ENCODE measurements around the gene TNPO2. TPM values are rescaled to one million over a fixed set of nuclear protein-coding genes. Genes with fewer than 3 reads are reported as not detected.

Gene TNPO2
- total RNA-seq, 1 experiment from 2014 or later = 89.5 TPM

DNA sequence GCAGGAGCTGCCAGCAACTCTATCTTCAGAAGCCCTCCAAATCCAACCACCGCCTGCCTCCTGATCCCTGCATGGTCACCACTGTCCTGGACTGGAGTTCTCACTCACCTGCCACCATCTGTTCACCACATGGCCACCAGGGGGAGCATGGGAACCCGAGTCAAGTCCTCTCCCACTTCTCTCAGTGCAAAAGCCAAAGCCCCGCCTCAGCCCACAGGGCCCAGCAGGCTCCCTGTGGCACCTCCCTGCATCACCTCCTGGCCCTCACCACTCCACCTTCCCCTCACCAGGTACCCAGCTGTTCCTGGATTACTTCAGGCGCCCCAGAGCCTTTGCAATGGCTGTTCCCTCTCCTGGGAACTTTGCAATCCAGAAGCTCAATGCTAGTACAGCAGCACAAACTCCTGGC lies 47.3 kb downstream of the TNPO2 start:
- no peak overlapping the region for H3K4me3 Mint-ChIP-seq (ENCODE audit: unreplicated experiment)
- H3K4me1 Mint-ChIP-seq (ENCODE audit: insufficient read depth, unreplicated experiment) = peaks cover 5% of the 10 kb centered on the region
- ChIA-PET POLR2A (interaction anchor here (0.6 to 0.8 kb wide), 2 partner anchors 10 to 160 kb away, joined by 3 to 4 read pairs; partner anchors contain the start of gene MAN2B1), CTCF (interaction anchor here (0.6 to 1.7 kb wide), 11 partner anchors 9 to 812 kb away, joined by 3 to 11 read pairs (median 4); partner anchors contain the start of genes MAN2B1 and WDR83)
- BruUV-seq (replicated peaks) = no TSS peak
- peak; percentile 87 for DNase-seq (ENCODE audit: unreplicated experiment)
- H3K36me3 Mint-ChIP-seq (ENCODE audit: insufficient read depth, unreplicated experiment) = peaks cover 88% of the 10 kb centered on the region
- intact Hi-C loops (cut with micrococcal nuclease) = loop anchor here (1.0 to 2.0 kb wide), 2 partner anchors 120 to 170 kb away; no protein-coding TSS in a partner anchor
- TF ChIP-seq, protein P1, sequence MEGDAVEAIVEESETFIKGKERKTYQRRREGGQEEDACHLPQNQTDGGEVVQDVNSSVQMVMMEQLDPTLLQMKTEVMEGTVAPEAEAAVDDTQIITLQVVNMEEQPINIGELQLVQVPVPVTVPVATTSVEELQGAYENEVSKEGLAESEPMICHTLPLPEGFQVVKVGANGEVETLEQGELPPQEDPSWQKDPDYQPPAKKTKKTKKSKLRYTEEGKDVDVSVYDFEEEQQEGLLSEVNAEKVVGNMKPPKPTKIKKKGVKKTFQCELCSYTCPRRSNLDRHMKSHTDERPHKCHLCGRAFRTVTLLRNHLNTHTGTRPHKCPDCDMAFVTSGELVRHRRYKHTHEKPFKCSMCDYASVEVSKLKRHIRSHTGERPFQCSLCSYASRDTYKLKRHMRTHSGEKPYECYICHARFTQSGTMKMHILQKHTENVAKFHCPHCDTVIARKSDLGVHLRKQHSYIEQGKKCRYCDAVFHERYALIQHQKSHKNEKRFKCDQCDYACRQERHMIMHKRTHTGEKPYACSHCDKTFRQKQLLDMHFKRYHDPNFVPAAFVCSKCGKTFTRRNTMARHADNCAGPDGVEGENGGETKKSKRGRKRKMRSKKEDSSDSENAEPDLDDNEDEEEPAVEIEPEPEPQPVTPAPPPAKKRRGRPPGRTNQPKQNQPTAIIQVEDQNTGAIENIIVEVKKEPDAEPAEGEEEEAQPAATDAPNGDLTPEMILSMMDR (IDR thresholded peaks at IDR 0.05; ENCODE audit: unreplicated experiment) = peak; percentile 88
- H3K27me3 Mint-ChIP-seq (ENCODE audit: insufficient read depth, unreplicated experiment) = no peaks in the 10 kb centered on the region
- H3K27ac Mint-ChIP-seq (ENCODE audit: low read depth, unreplicated experiment) = no peak overlapping the region
- no peaks in the 10 kb centered on the region for H3K9me3 Mint-ChIP-seq (ENCODE audit: unreplicated experiment)

DNA sequence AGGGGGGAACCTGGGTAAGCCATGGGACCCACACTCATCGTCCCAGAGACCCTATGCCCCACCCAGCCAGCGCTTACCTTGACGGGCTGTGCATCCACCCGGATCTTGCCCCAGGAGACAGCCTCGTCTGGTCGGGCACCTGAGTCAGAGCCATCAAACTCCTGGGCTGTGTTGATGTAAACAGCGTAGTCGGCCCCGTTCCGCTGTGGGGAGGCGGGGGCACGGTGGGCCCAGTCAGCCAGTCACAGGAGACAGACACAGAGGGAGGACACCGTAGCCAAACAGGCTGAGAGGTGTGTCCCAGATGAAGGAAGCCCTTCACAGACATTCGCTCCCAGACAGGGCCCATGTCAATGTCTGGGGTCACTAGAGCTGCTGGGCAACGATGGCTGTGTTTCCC lies 47.8 kb downstream of the TNPO2 start:
- TF ChIP-seq, protein P1 (IDR thresholded peaks at IDR 0.05; ENCODE audit: unreplicated experiment) = no peak
- H3K27ac Mint-ChIP-seq (ENCODE audit: low read depth, unreplicated experiment) = no peak overlapping the region
- no peaks in the 10 kb centered on the region for H3K27me3 Mint-ChIP-seq (ENCODE audit: insufficient read depth, unreplicated experiment)
- CTCF ChIA-PET = interaction anchor here (0.6 to 1.7 kb wide), 9 partner anchors 10 to 811 kb away, joined by 3 to 11 read pairs (median 4); partner anchors contain the start of genes MAN2B1 and WDR83
- peaks cover 3% of the 10 kb centered on the region for H3K4me1 Mint-ChIP-seq (ENCODE audit: insufficient read depth, unreplicated experiment)
- no peak overlapping the region for H3K4me3 Mint-ChIP-seq (ENCODE audit: unreplicated experiment)
- no peak for DNase-seq (ENCODE audit: unreplicated experiment)
- no peaks in the 10 kb centered on the region for H3K9me3 Mint-ChIP-seq (ENCODE audit: unreplicated experiment)
- BruUV-seq (replicated peaks) = no TSS peak
- H3K36me3 Mint-ChIP-seq (ENCODE audit: insufficient read depth, unreplicated experiment) = peaks cover 86% of the 10 kb centered on the region
- intact Hi-C loops (cut with micrococcal nuclease) = loop anchor here (1.0 to 2.0 kb wide), 2 partner anchors 120 to 171 kb away; no protein-coding TSS in a partner anchor
- POLR2A ChIA-PET = interaction anchor here (0.8 kb wide), 1 partner anchor 10 kb away, joined by 3 read pairs; the partner anchor contains the start of gene MAN2B1

DNA sequence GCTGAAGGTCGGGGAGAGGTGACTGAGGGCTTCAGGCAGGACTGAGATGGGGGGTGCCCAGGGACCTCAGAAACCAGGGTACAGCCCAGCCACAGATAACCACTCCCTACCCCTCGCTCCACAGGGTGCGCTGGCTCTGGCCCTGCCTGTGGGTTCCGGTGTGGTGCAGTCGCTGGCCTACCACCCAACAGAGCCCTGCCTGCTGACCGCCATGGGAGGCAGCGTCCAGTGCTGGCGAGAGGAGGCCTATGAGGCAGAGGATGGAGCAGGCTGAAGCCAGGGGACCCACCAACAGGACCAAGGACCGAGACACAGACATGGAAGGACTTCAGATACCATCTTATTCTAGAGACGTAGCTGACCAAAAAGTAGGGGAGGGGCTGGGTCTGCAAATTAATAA lies 48.3 kb downstream of the TNPO2 start:
- BruUV-seq (replicated peaks) = no TSS peak

DNA sequence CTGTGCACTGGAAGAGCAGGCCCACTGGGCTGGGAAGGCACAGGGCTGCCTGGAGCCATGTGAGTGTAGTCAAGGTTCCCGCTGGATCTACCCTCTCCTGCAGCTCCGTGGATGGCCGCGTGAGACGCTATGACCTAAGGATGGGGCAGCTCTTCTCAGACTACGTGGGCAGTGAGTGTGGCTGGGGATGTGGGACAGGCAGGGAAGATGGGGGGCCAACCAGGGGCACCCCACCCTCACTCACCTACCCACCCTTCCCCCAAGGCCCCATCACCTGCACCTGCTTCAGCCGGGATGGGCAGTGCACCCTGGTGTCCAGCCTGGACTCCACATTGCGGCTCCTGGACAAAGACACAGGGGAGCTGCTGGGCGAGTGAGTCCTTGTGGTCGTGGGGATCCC lies 51.0 kb downstream of the TNPO2 start:
- TF ChIP-seq, protein P1 (IDR thresholded peaks at IDR 0.05; ENCODE audit: unreplicated experiment) = no peak
- Mint-ChIP-seq H3K36me3 (ENCODE audit: insufficient read depth, unreplicated experiment) (peaks cover 78% of the 10 kb centered on the region), H3K4me1 (ENCODE audit: insufficient read depth, unreplicated experiment) (no peaks in the 10 kb centered on the region), H3K9me3 (ENCODE audit: unreplicated experiment) (no peaks in the 10 kb centered on the region), H3K27ac (ENCODE audit: low read depth, unreplicated experiment) (no peak overlapping the region), H3K27me3 (ENCODE audit: insufficient read depth, unreplicated experiment) (no peaks in the 10 kb centered on the region), H3K4me3 (ENCODE audit: unreplicated experiment) (no peak overlapping the region)
- CTCF ChIA-PET = interaction anchor here (0.7 to 2.8 kb wide), 11 partner anchors 8 to 108 kb away, joined by 3 to 20 read pairs (median 3); partner anchors contain the start of genes DHPS and TNPO2
- BruUV-seq (replicated peaks) = no TSS peak
- DNase-seq (ENCODE audit: unreplicated experiment) = no peak
- intact Hi-C loops (cut with micrococcal nuclease) = loop anchor here (1.0 kb wide), 1 partner anchor 108 kb away; no protein-coding TSS in a partner anchor
- POLR2A ChIA-PET = interaction anchor here (1.2 to 1.6 kb wide), 3 partner anchors 9 to 859 kb away, joined by 3 to 5 read pairs (median 4); partner anchors contain the start of genes DHPS and FBXW9

More for the DNA sequence above, 48.3 kb downstream of the TNPO2 start:
- no peak overlapping the region for H3K27ac Mint-ChIP-seq (ENCODE audit: low read depth, unreplicated experiment)
- H3K27me3 Mint-ChIP-seq (ENCODE audit: insufficient read depth, unreplicated experiment) = no peaks in the 10 kb centered on the region
- no peak overlapping the region for H3K4me3 Mint-ChIP-seq (ENCODE audit: unreplicated experiment)
- ChIA-PET CTCF (interaction anchor here (0.6 to 1.0 kb wide), 3 partner anchors 166 to 1804 kb away, joined by 3 to 4 read pairs (median 4); partner anchors contain the start of gene CARM1), POLR2A (no interaction called here)
- H3K4me1 Mint-ChIP-seq (ENCODE audit: insufficient read depth, unreplicated experiment) = no peaks in the 10 kb centered on the region
- no peaks in the 10 kb centered on the region for H3K9me3 Mint-ChIP-seq (ENCODE audit: unreplicated experiment)
- H3K36me3 Mint-ChIP-seq (ENCODE audit: insufficient read depth, unreplicated experiment) = peaks cover 85% of the 10 kb centered on the region
- TF ChIP-seq, protein P1 (IDR thresholded peaks at IDR 0.05; ENCODE audit: unreplicated experiment) = no peak
- intact Hi-C loops (cut with micrococcal nuclease) = no loop called here
- no peak for DNase-seq (ENCODE audit: unreplicated experiment)

Measured in MCF 10A (cell line).